ENCODE results near the gene GLIS1. TPM values are rescaled to one million over a fixed set of nuclear protein-coding genes. Genes with fewer than 3 reads are reported as not detected.

GLIS1 gene
- total RNA-seq, 1 experiment from 2014 or later, result 0.39 TPM

- Histone ChIP-seq H3K79me2 (ENCODE audit: insufficient read depth, low read length) (no peaks in the 10 kb centered on the region), H2AFZ (ENCODE audit: low read depth, low read length, poor library complexity, severe bottlenecking) (no peak overlapping the region), H3K27me3 (ENCODE audit: insufficient read depth, low read length) (no peaks in the 10 kb centered on the region), H3K4me1 (ENCODE audit: control insufficient read depth in 1 of 2, insufficient read depth in 2 of 2, low read length in 2 of 2) (no peaks in the 10 kb centered on the region), H3K4me2 (ENCODE audit: low read length) (no peak overlapping the region), H3K4me3 (replicated peaks in 1 of 2; ENCODE audit: low read depth in 1 of 2, low read length in 2 of 2) (no peak overlapping the region), H3K9ac (ENCODE audit: low read length) (no peak overlapping the region), H3K27ac (ENCODE audit: low read depth, low read length) (no peak overlapping the region), H4K20me1 (ENCODE audit: insufficient read depth) (no peaks in the 10 kb centered on the region), H3K9me3 (ENCODE audit: control insufficient read depth in 1 of 2, insufficient read depth in 1 of 2, low read depth in 1 of 2, low read length in 2 of 2) (no peaks in the 10 kb centered on the region; a peak in 1 of 4 replicates), H3K9me2 (ENCODE audit: insufficient read depth) (no peaks in the 10 kb centered on the region), H3K36me3 (ENCODE audit: control insufficient read depth in 1 of 2, insufficient read depth in 2 of 2, low read length in 2 of 2) (no peaks in the 10 kb centered on the region)
- DNase-seq (ENCODE audit: low read depth, low spot score), result no peak
- POLR2A ChIA-PET, result no interaction called here
- CTCF ChIA-PET, result no interaction called here
- no peak for ATAC-seq
- no TSS peak for BruUV-seq (replicated peaks)
- RAD21 ChIA-PET (ENCODE audit: low non-redundant PET in 1 of 2, low total read pairs in 2 of 2, uncharacterized antibody in 2 of 2, unreplicated experiment in 2 of 2), result no interaction called here
- no peak for TF ChIP-seq CEBPB (IDR thresholded peaks at IDR 0.05; ENCODE audit: low read depth)
- TF ChIP-seq JUND (IDR thresholded peaks at IDR 0.05), result no peak
- no peak for TF ChIP-seq ZNF274 (IDR thresholded peaks at IDR 0.05; ENCODE audit: low read depth, low read length)
- no peak for TF ChIP-seq FOSL1 (IDR thresholded peaks at IDR 0.05; ENCODE audit: low read depth)
- no peak for TF ChIP-seq CBX3 (IDR thresholded peaks at IDR 0.05; ENCODE audit: low read depth)
- TF ChIP-seq EZH2 (IDR thresholded peaks at IDR 0.05), result no peak
- no peak for TF ChIP-seq POLR2AphosphoS5 (IDR thresholded peaks at IDR 0.05; ENCODE audit: low read depth, low read length)
- TF ChIP-seq, protein P1, sequence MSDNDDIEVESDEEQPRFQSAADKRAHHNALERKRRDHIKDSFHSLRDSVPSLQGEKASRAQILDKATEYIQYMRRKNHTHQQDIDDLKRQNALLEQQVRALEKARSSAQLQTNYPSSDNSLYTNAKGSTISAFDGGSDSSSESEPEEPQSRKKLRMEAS (IDR thresholded peaks at IDR 0.05), result no peak
- no peak for TF ChIP-seq SRF (IDR thresholded peaks at IDR 0.05; ENCODE audit: low read depth)
- TF ChIP-seq, protein P2, sequence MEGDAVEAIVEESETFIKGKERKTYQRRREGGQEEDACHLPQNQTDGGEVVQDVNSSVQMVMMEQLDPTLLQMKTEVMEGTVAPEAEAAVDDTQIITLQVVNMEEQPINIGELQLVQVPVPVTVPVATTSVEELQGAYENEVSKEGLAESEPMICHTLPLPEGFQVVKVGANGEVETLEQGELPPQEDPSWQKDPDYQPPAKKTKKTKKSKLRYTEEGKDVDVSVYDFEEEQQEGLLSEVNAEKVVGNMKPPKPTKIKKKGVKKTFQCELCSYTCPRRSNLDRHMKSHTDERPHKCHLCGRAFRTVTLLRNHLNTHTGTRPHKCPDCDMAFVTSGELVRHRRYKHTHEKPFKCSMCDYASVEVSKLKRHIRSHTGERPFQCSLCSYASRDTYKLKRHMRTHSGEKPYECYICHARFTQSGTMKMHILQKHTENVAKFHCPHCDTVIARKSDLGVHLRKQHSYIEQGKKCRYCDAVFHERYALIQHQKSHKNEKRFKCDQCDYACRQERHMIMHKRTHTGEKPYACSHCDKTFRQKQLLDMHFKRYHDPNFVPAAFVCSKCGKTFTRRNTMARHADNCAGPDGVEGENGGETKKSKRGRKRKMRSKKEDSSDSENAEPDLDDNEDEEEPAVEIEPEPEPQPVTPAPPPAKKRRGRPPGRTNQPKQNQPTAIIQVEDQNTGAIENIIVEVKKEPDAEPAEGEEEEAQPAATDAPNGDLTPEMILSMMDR (IDR thresholded peaks at IDR 0.05 in 2 of 3, conservative IDR thresholded peaks at IDR 0.05 in 1 of 3; ENCODE audit: borderline replicate concordance in 1 of 3, insufficient read depth in 1 of 3, low read depth in 2 of 3, low read length in 2 of 3), result no peak
- TF ChIP-seq POLR2A (IDR thresholded peaks at IDR 0.05; ENCODE audit: borderline replicate concordance, extremely low read depth, insufficient read depth, insufficient read length), result no peak
- TF ChIP-seq EZH2phosphoT487 (IDR thresholded peaks at IDR 0.05; ENCODE audit: borderline replicate concordance), result no peak
- TF ChIP-seq RAD21 (IDR thresholded peaks at IDR 0.05; ENCODE audit: low read depth), result no peak
- intact Hi-C loops (cut with micrococcal nuclease), result no loop called here
Measured at GRCh38 chr1:53552146-53552861, 186.7 kb downstream of the GLIS1 start.
